GM19455 (cell line): Measurements from ENCODE around the gene POLR2H.

Experiments
- ATAC-seq: cut with Tn5 transposase; IDR thresholded peaks from one replicate; pipeline ENCODE4 v1.9.1; 2021; ENCODE audit not compliant: unreplicated experiment

POLR2H gene

GRCh38 chr3:184361532-184361931, at the start of gene POLR2H, which contains the start of gene CLCN2:
TSS of gene POLR2H (plus strand) at chr3:184361710. CDS start at chr3:184363493, 1,783 bp downstream.
TSS of gene CLCN2 (minus strand) at chr3:184361605. CDS start at chr3:184361479, 126 bp downstream.
- peak; percentile 38 for ATAC-seq

- ATAC-seq = peak; percentile 83
Measured at GRCh38 chr3:184314363-184314699, 47.2 kb upstream of the POLR2H start, which contains the start of gene EIF4G1. TSS of gene EIF4G1 (plus strand) at chr3:184314606. CDS start at chr3:184315797, 1,191 bp downstream.

GRCh38 chr3:184314700-184315542, 46.6 kb upstream of the POLR2H start:
- ATAC-seq = peak; percentile 50

GRCh38 chr3:184315543-184315867, 46.0 kb upstream of the POLR2H start:
- peak; percentile 2 for ATAC-seq

GRCh38 chr3:184315871-184316661, 45.4 kb upstream of the POLR2H start:
- no peak for ATAC-seq

- no peak for ATAC-seq
Measured at GRCh38 chr3:184316792-184317191, 44.7 kb upstream of the POLR2H start.

- ATAC-seq = no peak
Measured at GRCh38 chr3:184317201-184317600, 44.3 kb upstream of the POLR2H start.

- ATAC-seq = no peak
Measured at GRCh38 chr3:184320104-184320445, 41.4 kb upstream of the POLR2H start.

- ATAC-seq = no peak
Measured at GRCh38 chr3:184321666-184322065, 39.8 kb upstream of the POLR2H start.

GRCh38 chr3:184322731-184323487, 38.6 kb upstream of the POLR2H start:
- ATAC-seq = no peak

GRCh38 chr3:184323696-184324095, 37.8 kb upstream of the POLR2H start:
- ATAC-seq = no peak

- ATAC-seq = no peak
Measured at GRCh38 chr3:184325269-184325668, 36.2 kb upstream of the POLR2H start.

- no peak for ATAC-seq
Measured at GRCh38 chr3:184325715-184326369, 35.7 kb upstream of the POLR2H start.

- no peak for ATAC-seq
Measured at GRCh38 chr3:184327171-184327570, 34.3 kb upstream of the POLR2H start.

- ATAC-seq = no peak
Measured at GRCh38 chr3:184328516-184328915, 33.0 kb upstream of the POLR2H start.

- ATAC-seq = no peak
Measured at GRCh38 chr3:184332370-184333090, 29.0 kb upstream of the POLR2H start.

GRCh38 chr3:184333190-184333589, 28.3 kb upstream of the POLR2H start:
- ATAC-seq = no peak

GRCh38 chr3:184333700-184334099, 27.8 kb upstream of the POLR2H start:
- no peak for ATAC-seq

- no peak for ATAC-seq
Measured at GRCh38 chr3:184334470-184335158, 26.9 kb upstream of the POLR2H start.

GRCh38 chr3:184335291-184335660, 26.2 kb upstream of the POLR2H start:
- ATAC-seq = peak; percentile 8
